ENCODE results near the gene ERN1. TPM values are rescaled to one million over a fixed set of nuclear protein-coding genes. Genes with fewer than 3 reads are reported as not detected.

The ERN1 gene
- total and polyA plus RNA-seq, 2 experiments from 2014 or later: 8.9 to 12.4 TPM

DNA sequence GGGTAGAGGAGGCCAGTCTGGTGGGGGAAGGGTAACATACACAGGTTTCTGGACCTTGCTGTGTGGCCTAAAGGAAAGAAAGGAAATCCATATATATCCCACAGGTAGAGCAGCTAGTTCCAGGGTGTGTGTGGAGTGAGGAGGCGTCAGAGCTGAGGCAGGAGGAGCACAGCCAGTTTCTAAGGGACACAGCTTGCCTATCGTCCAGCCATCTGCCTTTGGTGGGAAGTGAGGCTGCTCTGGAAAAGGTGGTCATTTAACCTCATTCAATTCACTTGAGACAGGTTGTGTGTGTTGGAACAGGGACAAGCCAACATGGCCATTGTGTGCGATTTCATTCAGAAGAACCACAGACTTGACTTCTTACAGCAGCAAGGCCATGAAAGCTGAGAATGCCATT is 36.9 kb upstream of the ERN1 start:
- H3K4me1 ChIP-seq (ENCODE audit: low read depth): no peaks in the 10 kb centered on the region
- H3K4me3 ChIP-seq: no peak overlapping the region
- H3K36me3 ChIP-seq: peaks cover 6% of the 10 kb centered on the region
- TF ChIP-seq, protein P1, sequence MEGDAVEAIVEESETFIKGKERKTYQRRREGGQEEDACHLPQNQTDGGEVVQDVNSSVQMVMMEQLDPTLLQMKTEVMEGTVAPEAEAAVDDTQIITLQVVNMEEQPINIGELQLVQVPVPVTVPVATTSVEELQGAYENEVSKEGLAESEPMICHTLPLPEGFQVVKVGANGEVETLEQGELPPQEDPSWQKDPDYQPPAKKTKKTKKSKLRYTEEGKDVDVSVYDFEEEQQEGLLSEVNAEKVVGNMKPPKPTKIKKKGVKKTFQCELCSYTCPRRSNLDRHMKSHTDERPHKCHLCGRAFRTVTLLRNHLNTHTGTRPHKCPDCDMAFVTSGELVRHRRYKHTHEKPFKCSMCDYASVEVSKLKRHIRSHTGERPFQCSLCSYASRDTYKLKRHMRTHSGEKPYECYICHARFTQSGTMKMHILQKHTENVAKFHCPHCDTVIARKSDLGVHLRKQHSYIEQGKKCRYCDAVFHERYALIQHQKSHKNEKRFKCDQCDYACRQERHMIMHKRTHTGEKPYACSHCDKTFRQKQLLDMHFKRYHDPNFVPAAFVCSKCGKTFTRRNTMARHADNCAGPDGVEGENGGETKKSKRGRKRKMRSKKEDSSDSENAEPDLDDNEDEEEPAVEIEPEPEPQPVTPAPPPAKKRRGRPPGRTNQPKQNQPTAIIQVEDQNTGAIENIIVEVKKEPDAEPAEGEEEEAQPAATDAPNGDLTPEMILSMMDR (IDR thresholded peaks at IDR 0.05; ENCODE audit: low read depth, low read length): no peak
- no peak overlapping the region for H3K27ac ChIP-seq
- DNase-seq (ENCODE audit: low read depth in 1 of 2, low spot score in 1 of 2): no peak
- no peaks in the 10 kb centered on the region for H3K9me3 ChIP-seq (ENCODE audit: low read depth)
- H3K27me3 ChIP-seq: no peaks in the 10 kb centered on the region

DNA sequence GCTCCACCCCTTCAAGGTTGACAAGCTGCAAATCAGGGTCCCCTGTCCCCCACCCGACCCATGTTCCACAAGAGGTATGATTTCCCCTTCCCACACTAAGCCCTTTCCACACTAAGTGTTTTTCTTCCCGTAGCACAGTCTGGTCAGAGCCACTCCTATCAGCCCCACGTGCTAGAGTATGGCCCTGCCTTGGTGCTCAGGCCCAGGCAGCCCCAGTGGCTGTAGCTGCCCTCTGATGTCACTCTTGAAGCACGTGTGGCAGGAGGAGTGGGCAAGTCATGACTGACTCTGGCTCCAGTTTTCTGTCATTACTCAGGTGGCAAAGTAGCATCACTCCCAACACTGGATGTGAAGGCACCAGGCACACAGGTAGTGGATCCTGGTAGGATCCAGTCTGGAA is 35.4 kb upstream of the ERN1 start:
- Histone ChIP-seq H3K27me3 (no peaks in the 10 kb centered on the region), H3K9me3 (ENCODE audit: low read depth) (no peaks in the 10 kb centered on the region), H3K4me1 (ENCODE audit: low read depth) (no peaks in the 10 kb centered on the region), H3K4me3 (no peak overlapping the region), H3K27ac (no peak overlapping the region), H3K36me3 (peaks cover 3% of the 10 kb centered on the region)
- TF ChIP-seq, protein P1 (IDR thresholded peaks at IDR 0.05; ENCODE audit: low read depth, low read length): no peak
- DNase-seq (ENCODE audit: low read depth in 1 of 2, low spot score in 1 of 2): no peak

DNA sequence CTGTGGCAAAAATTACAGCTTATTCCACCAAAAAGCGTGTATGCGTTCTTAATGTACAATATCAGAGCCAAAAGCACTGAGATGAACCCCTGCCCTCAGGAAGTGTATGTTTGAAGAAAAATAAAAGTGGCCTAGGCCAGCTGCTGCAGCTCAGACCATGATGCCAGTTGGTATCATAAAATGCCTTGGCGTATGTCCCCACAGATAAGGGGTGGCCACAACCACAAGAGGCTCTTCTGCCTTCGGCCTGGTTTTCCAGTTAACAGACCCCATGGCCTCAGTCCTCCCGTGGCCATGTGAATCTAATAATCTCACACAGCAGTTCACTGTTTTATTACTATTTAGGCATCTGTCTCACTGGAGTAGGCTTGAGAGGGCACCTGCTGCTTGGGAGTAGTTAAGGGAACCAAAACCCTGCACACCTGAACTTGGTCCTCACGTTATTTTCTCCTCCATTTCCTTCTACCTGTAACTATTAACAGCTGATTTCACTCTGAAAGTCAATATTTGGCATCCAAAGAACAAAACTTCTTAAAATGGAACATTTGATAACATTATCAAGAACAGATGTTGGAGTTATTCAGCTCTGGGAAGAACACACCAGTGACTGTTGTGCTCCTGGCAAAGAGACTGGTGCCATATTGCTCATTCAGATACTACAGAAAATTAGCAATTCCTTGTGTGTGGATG is 34.8 kb upstream of the ERN1 start:
- H3K4me3 ChIP-seq: no peak overlapping the region
- H3K4me1 ChIP-seq (ENCODE audit: low read depth): no peaks in the 10 kb centered on the region
- no peaks in the 10 kb centered on the region for H3K36me3 ChIP-seq
- TF ChIP-seq, protein P1 (IDR thresholded peaks at IDR 0.05; ENCODE audit: low read depth, low read length): no peak
- H3K9me3 ChIP-seq (ENCODE audit: low read depth): no peaks in the 10 kb centered on the region
- no peak overlapping the region for H3K27ac ChIP-seq
- DNase-seq (ENCODE audit: low read depth in 1 of 2, low spot score in 1 of 2): no peak
- H3K27me3 ChIP-seq: no peaks in the 10 kb centered on the region

DNA sequence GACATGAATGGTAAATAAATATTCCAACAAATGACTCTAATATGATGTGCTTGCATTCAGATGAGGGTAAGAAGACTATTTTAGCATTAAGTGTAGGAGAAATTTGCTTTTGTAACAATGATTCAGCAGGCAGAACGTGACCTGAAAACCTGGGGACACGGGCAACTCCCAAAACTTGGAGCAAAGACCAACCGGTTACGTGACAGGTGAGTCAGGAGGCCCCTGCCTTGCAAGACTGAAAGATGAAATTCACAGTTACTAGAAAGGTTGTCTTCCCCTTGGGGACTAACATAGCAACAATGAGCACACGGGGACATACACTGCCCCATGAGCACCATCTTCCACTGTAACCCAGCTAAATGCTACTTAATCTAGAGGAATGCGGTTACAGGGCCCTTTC is 33.5 kb upstream of the ERN1 start:
- H3K9me3 ChIP-seq (ENCODE audit: low read depth): no peaks in the 10 kb centered on the region
- no peak overlapping the region for H3K4me3 ChIP-seq
- DNase-seq (ENCODE audit: low read depth in 1 of 2, low spot score in 1 of 2): no peak
- no peaks in the 10 kb centered on the region for H3K4me1 ChIP-seq (ENCODE audit: low read depth)
- H3K27ac ChIP-seq: no peak overlapping the region
- no peaks in the 10 kb centered on the region for H3K27me3 ChIP-seq
- H3K36me3 ChIP-seq: no peaks in the 10 kb centered on the region
- TF ChIP-seq, protein P1 (IDR thresholded peaks at IDR 0.05; ENCODE audit: low read depth, low read length): no peak

DNA sequence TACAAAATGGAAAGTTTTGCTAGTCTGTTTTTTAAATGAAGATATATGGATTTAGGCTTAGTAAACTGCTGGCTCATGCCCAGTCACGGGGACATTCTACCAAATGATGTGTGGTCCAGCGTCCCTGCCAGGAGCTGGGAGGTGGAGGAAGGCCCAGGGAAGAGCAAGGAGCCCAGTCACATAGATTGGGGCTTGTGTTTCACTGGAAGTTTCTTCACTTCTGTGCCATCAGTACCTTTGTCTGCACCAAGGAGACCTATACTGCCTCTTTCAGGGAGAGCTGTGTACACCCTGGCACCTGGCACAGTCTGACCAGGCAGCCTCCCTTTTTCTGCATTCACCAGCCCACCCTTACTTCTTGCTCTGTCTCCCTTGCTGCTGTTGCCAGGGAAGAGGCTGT is 32.6 kb upstream of the ERN1 start:
- TF ChIP-seq, protein P1 (IDR thresholded peaks at IDR 0.05; ENCODE audit: low read depth, low read length): no peak

More for the DNA sequence above, 32.6 kb upstream of the ERN1 start:
- H3K9me3 ChIP-seq (ENCODE audit: low read depth): no peaks in the 10 kb centered on the region
- no peak overlapping the region for H3K4me3 ChIP-seq
- H3K27ac ChIP-seq: no peak overlapping the region
- H3K4me1 ChIP-seq (ENCODE audit: low read depth): peaks cover 5% of the 10 kb centered on the region
- no peaks in the 10 kb centered on the region for H3K36me3 ChIP-seq
- no peaks in the 10 kb centered on the region for H3K27me3 ChIP-seq
- DNase-seq (ENCODE audit: low read depth in 1 of 2, low spot score in 1 of 2): no peak

Measured in cardiac muscle cell (in vitro differentiated cells and primary cell).